ENCODE measurements around the gene TENM4. TPM values are rescaled to one million over a fixed set of nuclear protein-coding genes. Genes with fewer than 3 reads are reported as not detected.

The TENM4 gene
- total RNA-seq, 2 experiments from 2014 or later = not detected

GRCh38 chr11:78645226-78646202 lies 795.3 kb downstream of the TENM4 start:
- H3K27me3 Mint-ChIP-seq = no peaks in the 10 kb centered on the region
- no peak overlapping the region for H3K4me3 Mint-ChIP-seq
- no peaks in the 10 kb centered on the region for H3K9me3 Mint-ChIP-seq
- peaks cover 33% of the 10 kb centered on the region for H3K4me1 Mint-ChIP-seq (ENCODE audit: low read depth)
- intact Hi-C loops (cut with micrococcal nuclease) = loop anchor here (1.0 kb wide), 1 partner anchor 70 kb away; no protein-coding TSS in a partner anchor
- no peaks in the 10 kb centered on the region for H3K36me3 Mint-ChIP-seq (ENCODE audit: low read depth)
- DNase-seq (peak; percentile 72), ATAC-seq (peak; percentile 70)
- CTCF ChIA-PET = interaction anchor here (0.6 to 5.8 kb wide), 58 partner anchors 10 to 848 kb away, joined by 3 to 160 read pairs (median 4); partner anchors contain the start of gene NARS2
- no peak overlapping the region for H3K27ac Mint-ChIP-seq
- POLR2A ChIA-PET = interaction anchor here (0.6 kb wide), 1 partner anchor 10 kb away, joined by 4 read pairs; no protein-coding TSS in a partner anchor
- peak; percentile 97 for TF ChIP-seq CTCF (IDR thresholded peaks at IDR 0.05)

GRCh38 chr11:78643676-78644056 lies 797.2 kb downstream of the TENM4 start:
- DNase-seq (no peak), ATAC-seq (peak; percentile 34)
- Mint-ChIP-seq H3K4me1 (ENCODE audit: low read depth) (peaks cover 32% of the 10 kb centered on the region), H3K27me3 (no peaks in the 10 kb centered on the region), H3K36me3 (ENCODE audit: low read depth) (no peaks in the 10 kb centered on the region), H3K4me3 (no peak overlapping the region), H3K27ac (peak overlapping the region; percentile 86), H3K9me3 (no peaks in the 10 kb centered on the region)
- CTCF ChIA-PET = interaction anchor here (1.6 to 5.8 kb wide), 4 partner anchors 8 to 297 kb away, joined by 3 to 160 read pairs (median 46); no protein-coding TSS in a partner anchor
- POLR2A ChIA-PET = no interaction called here
- no peak for TF ChIP-seq CTCF (IDR thresholded peaks at IDR 0.05)
- intact Hi-C loops (cut with micrococcal nuclease) = no loop called here

GRCh38 chr11:78642979-78643675 lies 797.7 kb downstream of the TENM4 start:
- CTCF ChIA-PET = interaction anchor here (5.8 kb wide), 1 partner anchor 74 kb away, joined by 160 read pairs; no protein-coding TSS in a partner anchor
- Mint-ChIP-seq H3K4me1 (ENCODE audit: low read depth) (peaks cover 32% of the 10 kb centered on the region), H3K36me3 (ENCODE audit: low read depth) (no peaks in the 10 kb centered on the region), H3K9me3 (peaks cover 2% of the 10 kb centered on the region), H3K27ac (peak overlapping the region; percentile 86), H3K4me3 (peak overlapping the region; percentile 38), H3K27me3 (peaks cover 1% of the 10 kb centered on the region)
- intact Hi-C loops (cut with micrococcal nuclease) = no loop called here
- DNase-seq = no peak
- ATAC-seq = peak; percentile 54
- POLR2A ChIA-PET = no interaction called here
- no peak for TF ChIP-seq CTCF (IDR thresholded peaks at IDR 0.05)

DNA sequence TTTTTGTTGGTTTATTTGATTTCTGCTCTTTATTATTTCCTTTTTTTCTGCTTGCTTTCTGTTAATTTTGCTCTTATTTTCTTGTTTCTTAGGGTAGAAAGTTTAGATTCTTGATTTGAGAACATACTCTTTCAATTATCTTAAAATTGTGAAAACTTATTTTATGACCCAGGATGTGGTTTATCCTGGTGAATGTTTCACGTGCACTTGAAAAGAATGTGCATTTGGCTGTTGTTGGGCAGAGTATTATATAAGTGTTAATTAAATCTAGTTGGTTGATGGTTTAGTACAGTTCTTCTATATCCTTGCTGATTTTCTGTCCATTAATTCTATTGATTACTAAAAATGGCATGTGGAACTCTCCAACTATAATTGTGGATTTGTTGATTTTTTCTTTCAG lies 799.3 kb downstream of the TENM4 start:
- Mint-ChIP-seq H3K4me3 (no peak overlapping the region), H3K4me1 (ENCODE audit: low read depth) (peaks cover 35% of the 10 kb centered on the region), H3K9me3 (peaks cover 2% of the 10 kb centered on the region), H3K27ac (no peak overlapping the region), H3K27me3 (peaks cover 3% of the 10 kb centered on the region), H3K36me3 (ENCODE audit: low read depth) (no peaks in the 10 kb centered on the region)
- intact Hi-C loops (cut with micrococcal nuclease) = no loop called here
- ChIA-PET POLR2A (interaction anchor here (0.8 kb wide), 1 partner anchor 8 kb away, joined by 3 read pairs; no protein-coding TSS in a partner anchor), CTCF (no interaction called here)
- no peak for ATAC-seq
- no peak for DNase-seq
- TF ChIP-seq CTCF (IDR thresholded peaks at IDR 0.05) = no peak

All from activated CD8-positive, alpha-beta T cell treated with anti-CD3 and anti-CD28 coated beads for 36 hours (primary cell).